Left lung (tissue), 10 donors: ENCODE data around the gene ANKRD66. TPM values are rescaled to one million over a fixed set of nuclear protein-coding genes. Genes with fewer than 3 reads are reported as not detected.

ENCODE experiments used
- ATAC-seq: fragments of 200-7000 bp; cut with Tn5 transposase; one replicate; pipeline ENCODE4 v1.9.1; 2020; ENCODE audit warnings: moderate library complexity
- DNase-seq, 4 donors: peaks; one replicate each; pipeline ENCODE4 v3.0.0-alpha.2; 2013 to 2020
- H3K27ac ChIP-seq, 2 donors: fragments of 200-600 bp; sonication (generic) in 1 of 2; one replicate each; pipeline versions ENCODE4 v1.5.0 to v1.8.0; 2020 to 2021
- H3K27me3 ChIP-seq, 2 donors: fragments of 200-600 bp; sonication (generic) in 1 of 2; one replicate each; pipeline versions ENCODE4 v1.5.0 to v1.8.0; 2020 to 2021
- H3K36me3 ChIP-seq, 2 donors: fragments of 200-600 bp; sonication (generic) in 1 of 2; one replicate each; pipeline versions ENCODE4 v1.5.0 to v1.8.0; 2020 to 2021
- H3K4me1 ChIP-seq, 2 donors: fragments of 200-600 bp; one replicate each; pipeline ENCODE4 v1.8.0; 2021
- H3K4me3 ChIP-seq, 2 donors: fragments of 200-600 bp; sonication (generic) in 1 of 2; one replicate each; pipeline versions ENCODE4 v1.5.0 to v1.8.0; 2020 to 2021; ENCODE audit warnings: mild to moderate bottlenecking in 1 of 2
- H3K9me3 ChIP-seq, 2 donors: fragments of 200-600 bp; sonication (generic) in 1 of 2; one replicate each; pipeline versions ENCODE4 v1.5.0 to v1.8.0; 2020 to 2021
- intact Hi-C, 2 donors: fragments of 100-400 bp; cut with DNase I; formaldehyde crosslinking; loops; one replicate each; pipeline versions ENCODE4 v1.11.2 to v1.14.2; 2022
- polyA plus RNA-seq, 6 donors: library from polyadenylated mRNA; unstranded; fragments of 120-200 nt; gene quantifications; one replicate each; pipeline ENCODE4 v1.2.1, GENCODE V29; 2013; ENCODE audit not compliant: insufficient read length in 6 of 6
- total RNA-seq, 2 donors: library from RNA; stranded (reverse); fragmentation: NEBNext Ultra II Directional; extraction: Animal tissue kit (Norgen Biotek cat#: 25700); gene quantifications; one replicate each; pipeline ENCODE4 v1.2.1, GENCODE V29; 2021
- TF ChIP-seq, protein P1 (sequence below), 2 donors: fragments of 200-600 bp; sonication (generic) in 1 of 2; IDR thresholded peaks; one replicate each; pipeline versions ENCODE4 v1.5.0 to v1.8.0; 2021; ENCODE audit warnings: antibody characterized with exemption in 2 of 2
- donor health status: DM: no; HTN: yes; CAD: no.
- donor health status: DM: no; HTN: no; CAD: no.

ANKRD66 gene
- total and polyA plus RNA-seq, 8 donors: 0.36 to 2.9 (median 2.4) TPM; not detected in 1

DNA sequence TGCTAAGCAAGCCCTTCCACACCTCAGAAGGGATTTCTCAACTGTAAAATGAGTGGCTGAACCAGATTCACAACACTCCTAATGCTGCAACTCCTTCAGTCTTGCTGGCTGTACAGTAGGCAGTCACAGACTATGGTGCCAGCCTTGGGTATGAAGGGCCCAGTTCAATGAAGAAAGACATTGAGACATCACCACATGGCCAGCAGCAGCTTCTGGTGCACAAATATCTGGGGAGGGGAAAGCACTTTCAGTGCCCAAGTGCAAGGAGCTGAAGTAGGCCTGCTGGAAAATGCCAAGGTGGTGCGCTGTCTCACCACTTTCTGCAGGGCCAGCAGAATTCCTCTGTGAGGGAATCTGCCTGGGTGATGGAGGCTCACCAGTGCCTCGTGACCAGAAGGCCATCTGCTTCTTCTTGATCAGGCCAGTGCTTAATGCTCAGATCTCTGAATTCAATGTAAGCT lies 13.4 kb upstream of the ANKRD66 start:
- ATAC-seq: no peak
- H3K4me3 ChIP-seq: no peak overlapping the region
- intact Hi-C loops: no loop called here
- peaks cover 21 to 54% of the 10 kb centered on the region in 2 donors for H3K27me3 ChIP-seq
- no peak overlapping the region for H3K27ac ChIP-seq
- DNase-seq: no peak
- peaks cover 0 to 13% of the 10 kb centered on the region in 2 donors for H3K4me1 ChIP-seq
- H3K9me3 ChIP-seq: no peaks in the 10 kb centered on the region
- TF ChIP-seq, protein P1, sequence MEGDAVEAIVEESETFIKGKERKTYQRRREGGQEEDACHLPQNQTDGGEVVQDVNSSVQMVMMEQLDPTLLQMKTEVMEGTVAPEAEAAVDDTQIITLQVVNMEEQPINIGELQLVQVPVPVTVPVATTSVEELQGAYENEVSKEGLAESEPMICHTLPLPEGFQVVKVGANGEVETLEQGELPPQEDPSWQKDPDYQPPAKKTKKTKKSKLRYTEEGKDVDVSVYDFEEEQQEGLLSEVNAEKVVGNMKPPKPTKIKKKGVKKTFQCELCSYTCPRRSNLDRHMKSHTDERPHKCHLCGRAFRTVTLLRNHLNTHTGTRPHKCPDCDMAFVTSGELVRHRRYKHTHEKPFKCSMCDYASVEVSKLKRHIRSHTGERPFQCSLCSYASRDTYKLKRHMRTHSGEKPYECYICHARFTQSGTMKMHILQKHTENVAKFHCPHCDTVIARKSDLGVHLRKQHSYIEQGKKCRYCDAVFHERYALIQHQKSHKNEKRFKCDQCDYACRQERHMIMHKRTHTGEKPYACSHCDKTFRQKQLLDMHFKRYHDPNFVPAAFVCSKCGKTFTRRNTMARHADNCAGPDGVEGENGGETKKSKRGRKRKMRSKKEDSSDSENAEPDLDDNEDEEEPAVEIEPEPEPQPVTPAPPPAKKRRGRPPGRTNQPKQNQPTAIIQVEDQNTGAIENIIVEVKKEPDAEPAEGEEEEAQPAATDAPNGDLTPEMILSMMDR (IDR thresholded peaks at IDR 0.05): no peak
- H3K36me3 ChIP-seq: no peaks in the 10 kb centered on the region

DNA sequence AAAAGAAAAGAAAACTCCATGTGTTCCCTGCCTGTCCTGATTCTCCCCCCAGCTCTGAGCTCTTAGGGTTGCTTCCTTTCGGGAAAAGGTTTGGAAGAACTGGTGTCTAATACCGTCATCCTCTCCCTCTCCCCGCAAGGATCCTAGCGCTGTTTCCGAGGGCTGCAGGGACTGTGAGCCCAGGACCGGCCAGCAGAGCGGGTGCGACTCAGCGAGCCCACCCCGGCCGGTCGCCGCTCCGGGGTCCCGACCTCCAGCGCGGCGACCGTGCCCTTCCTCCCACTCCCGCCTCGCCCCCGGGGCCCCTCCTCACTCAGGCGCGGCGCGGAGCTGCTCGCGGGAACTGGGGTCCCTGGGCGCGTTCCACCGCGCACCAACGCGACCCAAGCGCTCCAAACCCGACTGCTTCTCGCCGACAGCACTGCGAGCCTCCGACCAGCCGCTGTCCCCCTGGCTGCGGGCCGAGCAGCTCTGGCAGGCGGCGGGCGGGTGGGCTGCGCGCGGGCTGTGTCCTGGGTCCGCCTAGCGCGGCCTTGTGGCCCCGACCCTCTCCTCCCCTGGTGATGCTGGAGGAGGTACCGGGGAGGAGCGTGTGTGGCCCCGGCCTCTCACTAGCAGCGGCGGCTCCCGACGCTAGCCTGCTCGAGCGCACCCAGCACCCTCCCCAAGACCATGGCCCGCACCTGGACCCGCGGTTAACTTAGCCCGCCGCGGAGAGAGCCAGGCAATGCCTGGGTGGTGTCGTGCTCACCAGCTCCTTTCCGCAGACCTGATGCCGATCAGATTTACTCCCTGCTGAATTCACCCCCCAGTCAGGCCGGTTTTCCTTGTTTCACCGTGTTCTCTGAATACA lies 11.6 kb upstream of the ANKRD66 start, which contains the start of gene PLA2G7:
TSS of gene PLA2G7 (minus strand) at position 509 of the 853 bp plus-strand sequence. CDS start 12,484 bp downstream, outside the sequence.
- peak within 1 kb of the TSS in 1 of 2 donors; percentile 48 for H3K27ac ChIP-seq
- H3K27me3 ChIP-seq: peaks cover 21 to 54% of the 10 kb centered on the region in 2 donors
- H3K4me1 ChIP-seq: peaks cover 0 to 13% of the 10 kb centered on the region in 2 donors
- H3K4me3 ChIP-seq: peak within 1 kb of the TSS; percentile 50 to 51
- TF ChIP-seq, protein P1 (IDR thresholded peaks at IDR 0.05): no peak
- DNase-seq (peak; percentile 48 to 81 (median 54)), ATAC-seq (peak; percentile 80)
- intact Hi-C loops: no loop called here
- no peaks in the 10 kb centered on the region for H3K9me3 ChIP-seq
- H3K36me3 ChIP-seq: no peaks in the 10 kb centered on the region

DNA sequence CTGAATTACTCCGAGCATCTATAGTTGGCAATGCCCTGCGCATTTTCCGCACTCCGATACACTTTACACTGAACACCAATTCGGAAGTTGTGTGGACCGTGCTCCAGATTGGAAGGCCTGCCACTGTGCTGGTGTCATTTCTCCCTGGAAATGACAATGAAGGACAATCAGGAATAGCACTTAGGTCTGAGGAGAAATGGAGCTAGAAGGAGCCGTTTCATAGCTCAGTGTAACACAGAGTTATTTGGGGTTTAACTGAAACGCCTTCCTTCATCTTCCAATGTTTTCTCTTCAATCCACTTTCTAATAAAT lies 11.1 kb upstream of the ANKRD66 start:
- H3K4me3 ChIP-seq: peak overlapping the region; percentile 50 to 51
- peaks cover 21 to 54% of the 10 kb centered on the region in 2 donors for H3K27me3 ChIP-seq
- H3K36me3 ChIP-seq: no peaks in the 10 kb centered on the region
- TF ChIP-seq, protein P1 (IDR thresholded peaks at IDR 0.05): no peak
- intact Hi-C loops: no loop called here
- ATAC-seq (no peak), DNase-seq (no peak)
- peaks cover 0 to 13% of the 10 kb centered on the region in 2 donors for H3K4me1 ChIP-seq
- no peaks in the 10 kb centered on the region for H3K9me3 ChIP-seq
- peak overlapping the region in 1 of 2 donors; percentile 48 for H3K27ac ChIP-seq

DNA sequence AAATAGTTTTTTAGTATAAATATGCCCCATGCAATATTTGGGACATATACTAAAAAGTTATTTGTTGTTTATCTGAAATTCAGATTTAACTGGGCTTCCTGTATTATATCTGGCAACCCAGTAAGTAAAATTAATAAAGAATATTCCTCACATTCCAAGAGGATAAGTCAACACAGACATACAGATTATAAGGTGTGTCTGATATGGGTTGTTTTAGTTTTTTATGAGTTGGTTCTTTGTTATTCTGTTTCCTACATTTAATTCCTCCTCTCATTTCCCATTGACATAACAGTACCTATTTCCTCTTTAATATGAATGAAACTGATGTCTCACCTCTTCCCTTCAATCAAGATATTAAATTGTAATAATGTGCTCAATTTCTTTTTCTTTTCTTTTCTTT lies 9.8 kb upstream of the ANKRD66 start:
- TF ChIP-seq, protein P1 (IDR thresholded peaks at IDR 0.05): no peak
- Histone ChIP-seq H3K27ac (no peak overlapping the region), H3K27me3 (peaks cover 21 to 54% of the 10 kb centered on the region in 2 donors), H3K4me1 (peaks cover 0 to 13% of the 10 kb centered on the region in 2 donors), H3K36me3 (no peaks in the 10 kb centered on the region), H3K4me3 (no peak overlapping the region), H3K9me3 (no peaks in the 10 kb centered on the region)
- no peak for DNase-seq
- no peak for ATAC-seq
- intact Hi-C loops: no loop called here

DNA sequence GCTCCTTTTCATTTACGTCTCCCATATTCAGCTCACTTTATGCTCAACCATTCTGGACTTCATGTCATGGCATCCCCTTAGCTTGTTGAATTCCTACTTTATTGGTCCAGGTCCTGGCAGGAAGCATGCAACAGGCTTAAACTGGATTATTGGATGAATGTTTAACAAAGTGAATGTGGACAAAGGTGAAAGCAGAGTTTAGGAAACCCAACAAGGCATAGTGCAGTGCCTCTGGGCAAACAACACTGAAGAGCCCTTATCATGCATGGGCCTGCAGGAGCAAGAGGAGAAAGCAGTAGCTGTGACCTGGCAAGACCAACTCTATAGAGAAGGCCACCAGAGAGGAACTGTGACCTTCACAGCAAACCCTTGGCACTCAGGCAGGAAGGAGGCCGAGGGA lies 5.3 kb upstream of the ANKRD66 start:
- H3K27me3 ChIP-seq: peaks cover 7 to 24% of the 10 kb centered on the region in 2 donors
- H3K4me1 ChIP-seq: no peaks in the 10 kb centered on the region
- intact Hi-C loops: no loop called here
- H3K9me3 ChIP-seq: no peaks in the 10 kb centered on the region
- TF ChIP-seq, protein P1 (IDR thresholded peaks at IDR 0.05): no peak
- DNase-seq: no peak
- ATAC-seq: no peak
- H3K36me3 ChIP-seq: no peaks in the 10 kb centered on the region
- no peak overlapping the region for H3K4me3 ChIP-seq
- no peak overlapping the region for H3K27ac ChIP-seq
